GM23338 (cell line): ENCODE data around the gene ACAD10. TPM values are rescaled to one million over a fixed set of nuclear protein-coding genes. Genes with fewer than 3 reads are reported as not detected.

Experiments
- ATAC-seq: fragments of 200-7000 bp; cut with Tn5 transposase; 3 replicates; pipeline ENCODE4 v1.9.1; 2020
- DNase-seq: peaks from one replicate; pipeline ENCODE4 v3.0.0-alpha.2; 2015; ENCODE audit warnings: low spot score
- H2AFZ ChIP-seq: fragments of 200-600 bp; sonication (generic); 2 replicates; pipeline ENCODE4 v1.8.0; 2016; ENCODE audit warnings: antibody characterized with exemption, mild to moderate bottlenecking, moderate library complexity
- H3F3A ChIP-seq: fragments of 200-600 bp; sonication (generic); replicated peaks from 2 replicates; pipeline ENCODE4 v1.8.0; 2017; ENCODE audit warnings: antibody characterized with exemption, mixed run types, low read depth
- H3K27ac ChIP-seq: fragments of 200-600 bp; sonication (generic); 2 replicates; pipeline ENCODE4 v1.6.1; 2016; ENCODE audit warnings: low read depth
- H3K27me3 ChIP-seq: fragments of 200-600 bp; sonication (generic); 2 replicates; pipeline ENCODE4 v1.8.0; 2016; ENCODE audit warnings: mild to moderate bottlenecking, mixed run types, moderate library complexity; ENCODE audit not compliant: insufficient read depth
- H3K36me3 ChIP-seq: fragments of 200-600 bp; sonication (generic); 2 replicates; pipeline ENCODE4 v1.8.0; 2016; ENCODE audit warnings: mild to moderate bottlenecking; ENCODE audit not compliant: insufficient read depth
- H3K4me1 ChIP-seq: fragments of 200-600 bp; sonication (generic); 2 replicates; pipeline ENCODE4 v1.8.0; 2016; ENCODE audit warnings: mild to moderate bottlenecking, moderate library complexity; ENCODE audit not compliant: insufficient read depth
- H3K4me2 ChIP-seq: fragments of 200-600 bp; sonication (generic); 2 replicates; pipeline ENCODE4 v1.7.1; 2017; ENCODE audit warnings: mixed run types
- H3K4me3 ChIP-seq: fragments of 200-600 bp; sonication (generic); 2 replicates; pipeline ENCODE4 v1.6.1; 2016; ENCODE audit warnings: mixed run types
- H3K79me2 ChIP-seq: fragments of 200-600 bp; sonication (generic); replicated peaks from 2 replicates; pipeline ENCODE4 v1.8.0; 2017; ENCODE audit warnings: mild to moderate bottlenecking; ENCODE audit not compliant: insufficient read depth
- H3K9me2 ChIP-seq: fragments of 200-600 bp; sonication (generic); 2 replicates; pipeline ENCODE4 v1.8.0; 2017; ENCODE audit not compliant: insufficient read depth
- H4K20me1 ChIP-seq: fragments of 200-600 bp; sonication (generic); replicated peaks from 2 replicates; pipeline ENCODE4 v1.8.0; 2017; ENCODE audit warnings: mild to moderate bottlenecking; ENCODE audit not compliant: insufficient read depth
- H3K27ac Mint-ChIP-seq: 2 replicates; pipeline ENCODE4 v1.8.0; 2020; ENCODE audit warnings: inconsistent platforms, mild to moderate bottlenecking, moderate library complexity, mixed read lengths
- H3K27me3 Mint-ChIP-seq: 3 replicates; pipeline ENCODE4 v1.8.0; 2022; ENCODE audit warnings: low read depth, mild to moderate bottlenecking, moderate library complexity, mixed read lengths, inconsistent platforms; ENCODE audit not compliant: insufficient read depth, poor library complexity
- H3K36me3 Mint-ChIP-seq: 3 replicates; pipeline ENCODE4 v1.8.0; 2021; ENCODE audit warnings: low read depth, mild to moderate bottlenecking, inconsistent platforms, moderate library complexity, mixed read lengths
- H3K4me1 Mint-ChIP-seq: 3 replicates; pipeline ENCODE4 v1.8.0; 2020; ENCODE audit warnings: mild to moderate bottlenecking, inconsistent platforms, mixed read lengths
- H3K4me3 Mint-ChIP-seq: 3 replicates; pipeline ENCODE4 v1.8.0; 2021; ENCODE audit warnings: moderate library complexity, mild to moderate bottlenecking, inconsistent platforms, mixed read lengths
- H3K9me3 Mint-ChIP-seq: 3 replicates; pipeline ENCODE4 v1.8.0; 2020; ENCODE audit warnings: moderate library complexity, mild to moderate bottlenecking, inconsistent platforms, mixed read lengths
- CREB1 ChIP-seq: fragments of 250-450 bp; sonication (Bioruptor Pico); IDR thresholded peaks from 2 replicates; pipeline ENCODE4 v1.5.0; 2020; ENCODE audit warnings: low read depth, mild to moderate bottlenecking, moderate library complexity
- JUNB ChIP-seq: IDR thresholded peaks from one replicate; pipeline ENCODE4 v1.6.1; 2016; ENCODE audit warnings: antibody characterized with exemption; ENCODE audit not compliant: unreplicated experiment
- STAT1 ChIP-seq: IDR thresholded peaks from one replicate; pipeline ENCODE4 v1.6.1; 2016; ENCODE audit warnings: antibody characterized with exemption; ENCODE audit not compliant: unreplicated experiment
- ZNF114 ChIP-seq: fragments of 250-450 bp; sonication (Bioruptor Pico); IDR thresholded peaks from 2 replicates; pipeline ENCODE4 v1.5.0; 2020; ENCODE audit warnings: mild to moderate bottlenecking, moderate library complexity
- ZNF331 ChIP-seq: fragments of 250-450 bp; sonication (Bioruptor Pico); IDR thresholded peaks from 2 replicates; pipeline ENCODE4 v1.5.0; 2020; ENCODE audit warnings: low read depth, mild to moderate bottlenecking, moderate library complexity
- polyA plus RNA-seq: library from polyadenylated mRNA; unstranded; fragments of >200 nt; fragmentation: Nextera tagmentation; extraction: Ambion mirVana; gene quantifications from 2 replicates; pipeline ENCODE4 v1.2.1, GENCODE V29; 2016
- total RNA-seq: library from RNA; depleted of rRNA; stranded (reverse); fragments of >200 nt; shearing (Covaris generic); gene quantifications from 2 replicates; pipeline ENCODE4 v1.2.3, GENCODE V29; 2014

The ACAD10 gene
- total and polyA plus RNA-seq, 2 experiments from 2014 or later: 16.3 to 23.1 TPM

GRCh38 chr12:111777345-111778045 lies 91.6 kb downstream of the ACAD10 start:
- Histone ChIP-seq H3K9me2 (no peaks in the 10 kb centered on the region), H2AFZ (no peak overlapping the region), H3K4me1 (peaks cover 7% of the 10 kb centered on the region; the same call in 1 of the 2 replicates), H3F3A (no peaks in the 10 kb centered on the region), H3K27ac (no peak overlapping the region), H3K79me2 (0 out of 2 replicates have a peak, but pooled peaks cover 8% of the 10 kb centered on the region), H3K27me3 (no peaks in the 10 kb centered on the region), H3K4me2 (no peak overlapping the region), H4K20me1 (peaks cover 4% of the 10 kb centered on the region; the same call in 1 of the 2 replicates), H3K36me3 (0 out of 2 replicates have a peak, but pooled peaks cover 5% of the 10 kb centered on the region), H3K4me3 (no peak overlapping the region)
- DNase-seq: no peak
- peaks cover 11% of the 10 kb centered on the region; the same call in 2 of the 3 replicates for H3K9me3 Mint-ChIP-seq
- no peak overlapping the region for H3K27ac Mint-ChIP-seq
- peaks cover 18% of the 10 kb centered on the region for H3K4me1 Mint-ChIP-seq
- TF ChIP-seq ZNF114 (CRISPR knock-in tag): no peak
- no peak for ATAC-seq
- peaks cover 47% of the 10 kb centered on the region for H3K36me3 Mint-ChIP-seq
- peaks cover 6% of the 10 kb centered on the region for H3K27me3 Mint-ChIP-seq
- H3K4me3 Mint-ChIP-seq: no peak overlapping the region

GRCh38 chr12:111780166-111780565 lies 94.3 kb downstream of the ACAD10 start:
- Histone ChIP-seq H2AFZ (no peak overlapping the region), H3K9me2 (no peaks in the 10 kb centered on the region), H3K36me3 (0 out of 2 replicates have a peak, but pooled peaks cover 5% of the 10 kb centered on the region), H3K4me2 (no peak overlapping the region), H3K27me3 (no peaks in the 10 kb centered on the region), H3K4me1 (peaks cover 6% of the 10 kb centered on the region; the same call in 1 of the 2 replicates), H3K4me3 (no peak overlapping the region), H4K20me1 (no peaks in the 10 kb centered on the region; the same call in 1 of the 2 replicates), H3F3A (no peaks in the 10 kb centered on the region), H3K27ac (no peak overlapping the region), H3K79me2 (no peaks in the 10 kb centered on the region)
- H3K4me3 Mint-ChIP-seq: no peak overlapping the region
- H3K27me3 Mint-ChIP-seq: peaks cover 5% of the 10 kb centered on the region
- H3K27ac Mint-ChIP-seq: no peak overlapping the region
- peaks cover 8% of the 10 kb centered on the region for H3K4me1 Mint-ChIP-seq
- TF ChIP-seq JUNB (no peak), ZNF331 (CRISPR knock-in tag) (no peak), CREB1 (CRISPR knock-in tag) (no peak), STAT1 (no peak)
- H3K9me3 Mint-ChIP-seq: peaks cover 11% of the 10 kb centered on the region; the same call in 2 of the 3 replicates
- DNase-seq (no peak), ATAC-seq (no peak)
- peaks cover 59% of the 10 kb centered on the region for H3K36me3 Mint-ChIP-seq

- Histone ChIP-seq H3F3A (no peaks in the 10 kb centered on the region), H3K79me2 (no peaks in the 10 kb centered on the region), H3K4me3 (no peak overlapping the region), H3K4me1 (peaks cover 2% of the 10 kb centered on the region; the same call in 1 of the 2 replicates), H2AFZ (no peak overlapping the region), H3K36me3 (peaks cover 5% of the 10 kb centered on the region; the same call in 1 of the 2 replicates), H3K27ac (no peak overlapping the region), H3K9me2 (no peaks in the 10 kb centered on the region), H4K20me1 (no peaks in the 10 kb centered on the region; the same call in 1 of the 2 replicates), H3K27me3 (no peaks in the 10 kb centered on the region), H3K4me2 (no peak overlapping the region)
- H3K9me3 Mint-ChIP-seq: peaks cover 7% of the 10 kb centered on the region; the same call in 2 of the 3 replicates
- ATAC-seq (no peak), DNase-seq (no peak)
- H3K27ac Mint-ChIP-seq: no peak overlapping the region
- TF ChIP-seq JUNB: no peak
- H3K4me1 Mint-ChIP-seq: peaks cover 5% of the 10 kb centered on the region; the same call in 2 of the 3 replicates
- peaks cover 4% of the 10 kb centered on the region for H3K27me3 Mint-ChIP-seq
- H3K36me3 Mint-ChIP-seq: peaks cover 59% of the 10 kb centered on the region
- H3K4me3 Mint-ChIP-seq: no peak overlapping the region
Measured at GRCh38 chr12:111780615-111781014, 94.8 kb downstream of the ACAD10 start.
